GM13977 (cell line): ENCODE measurements around the gene A4GNT.
"Not testable (repeated sequence)": the region's sequence is repeated elsewhere in the genome, so short reads cannot be mapped to it uniquely, and the experiment has no call there.

ENCODE experiments used
- DNase-seq: peaks from one replicate; pipeline ENCODE4 v3.0.0; 2012; ENCODE audit warnings: low spot score
- CTCF ChIP-seq: IDR thresholded peaks from 2 replicates; pipeline ENCODE4 v1.5.1; 2012; ENCODE audit warnings: mild to moderate bottlenecking, control low read depth; ENCODE audit not compliant: insufficient read depth; ENCODE audit errors: extremely low read depth, missing control alignments
- in situ Hi-C: fragments of 300-500 bp; cut with MboI; formaldehyde crosslinking; loops from one replicate; pipeline ENCODE4 v1.12.0; 2022; ENCODE audit warnings: low sequenced_read_pairs, low pct_unique_long_range_greater_than_20kb, mixed read lengths, inconsistent platforms; ENCODE audit not compliant: unreplicated experiment

The A4GNT gene

GRCh38 chr3:138092023-138092422 is 40.2 kb downstream of the A4GNT start:
- in situ Hi-C loops, result no loop called here
- TF ChIP-seq CTCF, result no peak
- DNase-seq, result no peak

DNA sequence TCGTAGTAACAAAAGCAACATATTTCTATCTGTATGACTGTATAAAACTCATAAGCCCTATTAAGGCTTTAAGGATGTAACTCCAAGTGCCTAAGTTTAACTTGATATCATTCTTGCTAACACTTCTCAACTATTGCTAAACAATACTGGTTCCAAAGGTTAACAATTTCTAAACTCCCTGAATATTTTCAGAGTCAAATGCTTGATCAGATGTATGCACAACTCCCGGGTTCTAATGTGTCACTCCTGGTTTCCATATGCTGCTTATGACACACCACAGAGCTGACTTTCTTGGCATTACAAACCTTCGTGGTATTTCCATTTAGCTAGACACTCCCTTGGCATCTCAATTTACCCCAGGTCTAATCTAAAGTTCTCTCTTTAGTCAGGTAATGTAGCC is 43.1 kb downstream of the A4GNT start:
- no peak for DNase-seq
- in situ Hi-C loops, result no loop called here
- TF ChIP-seq CTCF, result no peak

DNA sequence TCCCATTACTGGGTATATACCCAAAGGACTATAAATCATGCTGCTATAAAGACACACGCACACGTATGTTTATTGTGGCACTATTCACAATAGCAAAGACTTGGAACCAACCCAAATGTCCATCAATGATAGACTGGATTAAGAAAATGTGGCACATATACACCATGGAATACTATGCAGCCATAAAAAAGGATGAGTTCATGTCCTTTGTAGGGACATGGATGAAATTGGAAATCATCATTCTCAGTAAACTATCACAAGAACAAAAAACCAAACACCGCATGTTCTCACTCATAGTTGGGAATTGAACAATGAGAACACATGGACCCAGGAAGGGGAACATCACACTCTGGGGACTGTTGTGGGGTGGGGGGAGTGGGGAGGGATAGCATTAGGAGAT is 46.4 kb downstream of the A4GNT start:
- in situ Hi-C loops, result not testable (repeated sequence)

DNA sequence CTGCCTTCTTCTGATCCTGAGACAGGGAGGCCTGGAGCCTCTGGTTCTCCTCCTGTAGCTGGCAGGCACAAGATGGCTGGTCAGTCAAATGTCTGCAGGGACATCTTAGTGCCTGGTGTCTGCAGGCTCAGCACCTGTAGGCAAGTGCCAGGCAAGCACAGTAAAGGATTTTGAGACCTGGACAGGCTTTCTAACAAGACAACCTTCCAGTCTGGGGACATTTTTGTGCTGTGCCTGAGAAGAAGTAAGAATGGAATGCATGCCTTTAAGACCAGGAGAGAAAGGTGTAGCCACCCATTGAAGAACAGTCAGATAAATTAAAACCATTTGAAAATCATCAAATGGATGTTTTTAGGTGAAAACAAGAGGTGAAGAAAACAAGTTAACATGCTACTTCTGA is 48.0 kb downstream of the A4GNT start:
- no peak for DNase-seq
- no peak for TF ChIP-seq CTCF
- in situ Hi-C loops, result no loop called here

More for the DNA sequence above, 46.4 kb downstream of the A4GNT start:
- not testable (repeated sequence) for DNase-seq

DNA sequence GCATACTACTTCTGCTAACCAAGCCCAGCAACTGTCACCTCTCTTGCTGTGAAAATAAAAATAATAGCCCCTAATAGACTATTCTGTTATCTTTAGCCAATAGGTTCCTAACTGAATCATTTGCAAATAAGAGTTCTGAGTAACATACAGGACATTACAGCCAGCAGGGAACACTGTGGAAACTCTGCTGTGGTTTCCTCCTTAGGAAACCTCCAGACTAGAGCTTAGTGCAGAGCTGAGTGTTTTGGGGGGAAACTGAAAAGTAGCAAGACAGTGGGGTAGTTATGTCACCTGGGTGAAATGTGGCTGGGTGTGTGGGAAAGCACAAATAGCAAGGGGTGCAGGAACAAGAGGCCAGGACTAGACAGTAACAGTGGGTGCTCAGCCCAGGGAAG is 49.2 kb downstream of the A4GNT start:
- no peak for DNase-seq
- in situ Hi-C loops, result no loop called here

GRCh38 chr3:138082085-138082991 is 49.9 kb downstream of the A4GNT start:
- no peak for TF ChIP-seq CTCF
- DNase-seq, result no peak
- in situ Hi-C loops, result no loop called here

More for the DNA sequence above, 49.2 kb downstream of the A4GNT start:
- no peak for TF ChIP-seq CTCF

DNA sequence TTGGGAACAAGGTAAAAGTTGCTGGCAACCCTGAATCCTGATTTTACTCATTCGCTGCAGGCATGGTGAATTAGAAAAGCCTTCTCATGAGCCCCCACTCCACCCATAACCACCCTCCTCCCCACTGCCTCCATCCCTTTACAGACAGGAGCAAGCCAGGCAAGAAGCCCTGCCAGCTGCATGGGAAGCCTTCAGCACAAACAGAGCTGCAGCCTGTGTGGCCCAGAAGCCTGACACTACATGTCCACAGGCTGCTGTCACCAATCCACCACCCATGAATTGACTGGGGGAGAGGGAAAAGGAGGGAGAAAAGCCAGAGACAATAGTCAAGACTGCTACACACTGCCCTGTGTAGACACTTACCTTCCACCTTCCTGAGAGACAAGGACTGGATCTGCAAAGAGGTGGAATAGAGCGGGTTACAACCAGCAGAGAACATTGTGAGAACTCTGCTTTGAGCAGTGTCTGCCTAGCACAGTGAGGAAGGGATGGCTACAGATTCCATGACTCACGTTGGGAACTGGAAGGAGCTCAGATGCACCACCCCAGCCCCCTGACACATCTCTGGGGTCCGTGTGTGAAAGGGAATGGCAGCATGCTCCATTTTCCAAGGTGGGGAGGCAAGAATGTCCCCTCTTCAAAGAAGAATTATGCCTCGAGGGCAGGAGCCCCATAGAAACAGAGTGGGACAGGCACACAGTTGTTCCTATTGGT is 50.7 kb downstream of the A4GNT start:
- TF ChIP-seq CTCF, result no peak
- no peak for DNase-seq
- in situ Hi-C loops, result no loop called here
